H4 (cell line): Measurements from ENCODE around the gene CAPN14. TPM values are rescaled to one million over a fixed set of nuclear protein-coding genes. Genes with fewer than 3 reads are reported as not detected.

Experiments
- DNase-seq: peaks from one replicate; pipeline ENCODE4 v3.0.0-alpha.2; 2015; ENCODE audit warnings: low spot score
- total RNA-seq: library from RNA; depleted of rRNA; stranded (reverse); fragments of >200 nt; shearing (Covaris generic); gene quantifications from 2 replicates; pipeline ENCODE4 v1.2.3, GENCODE V29; 2014; rRNA removed

CAPN14 gene
- total RNA-seq, result 0.14 TPM in 1 of 2 replicates, not detected in the other

- DNase-seq, result no peak
These were observed at the start of gene CAPN14 for GRCh38 chr2:31217465-31218200. Gene CAPN14 (minus strand): TSS chr2:31217515. CDS start chr2:31205447, 12,068 bp downstream.

- no peak for DNase-seq
These were observed 49.5 kb upstream of the CAPN14 start for GRCh38 chr2:31266804-31267203.

- no peak for DNase-seq
These were observed 47.9 kb upstream of the CAPN14 start for GRCh38 chr2:31265234-31265633.

GRCh38 chr2:31263636-31264190 is 46.4 kb upstream of the CAPN14 start:
- no peak for DNase-seq

GRCh38 chr2:31260870-31261269 is 43.6 kb upstream of the CAPN14 start:
- no peak for DNase-seq

- no peak for DNase-seq
These were observed 41.8 kb upstream of the CAPN14 start for GRCh38 chr2:31259075-31259474.

- DNase-seq, result no peak
These were observed 41.0 kb upstream of the CAPN14 start for GRCh38 chr2:31258351-31258750.

- no peak for DNase-seq
These were observed 39.5 kb upstream of the CAPN14 start for GRCh38 chr2:31256611-31257382.

GRCh38 chr2:31255911-31256571 is 38.7 kb upstream of the CAPN14 start:
- DNase-seq, result no peak

- DNase-seq, result no peak
These were observed 37.2 kb upstream of the CAPN14 start for GRCh38 chr2:31254237-31255203.

- no peak for DNase-seq
These were observed 36.2 kb upstream of the CAPN14 start for GRCh38 chr2:31253356-31254131.

GRCh38 chr2:31251851-31252250 is 34.5 kb upstream of the CAPN14 start:
- no peak for DNase-seq

GRCh38 chr2:31251018-31251417 is 33.7 kb upstream of the CAPN14 start:
- DNase-seq, result no peak

- DNase-seq, result no peak
These were observed 31.8 kb upstream of the CAPN14 start for GRCh38 chr2:31249009-31249690.

- DNase-seq, result no peak
These were observed 30.8 kb upstream of the CAPN14 start for GRCh38 chr2:31248139-31248538.

GRCh38 chr2:31247711-31248110 is 30.4 kb upstream of the CAPN14 start:
- no peak for DNase-seq

GRCh38 chr2:31246184-31246852 is 29.0 kb upstream of the CAPN14 start:
- no peak for DNase-seq

GRCh38 chr2:31244101-31244500 is 26.8 kb upstream of the CAPN14 start:
- DNase-seq, result no peak

- no peak for DNase-seq
These were observed 25.7 kb upstream of the CAPN14 start for GRCh38 chr2:31243053-31243452.
